Non-pigmented ciliary epithelial cell (primary cell): Measurements from ENCODE around the gene BCL11B.
"Not testable (repeated sequence)": the region's sequence is repeated elsewhere in the genome, so short reads cannot be mapped to it uniquely, and the experiment has no call there.

Experiments
- DNase-seq: peaks from one replicate; pipeline ENCODE4 v3.0.0-alpha.2; 2010; ENCODE audit warnings: low read depth

Gene BCL11B

DNA sequence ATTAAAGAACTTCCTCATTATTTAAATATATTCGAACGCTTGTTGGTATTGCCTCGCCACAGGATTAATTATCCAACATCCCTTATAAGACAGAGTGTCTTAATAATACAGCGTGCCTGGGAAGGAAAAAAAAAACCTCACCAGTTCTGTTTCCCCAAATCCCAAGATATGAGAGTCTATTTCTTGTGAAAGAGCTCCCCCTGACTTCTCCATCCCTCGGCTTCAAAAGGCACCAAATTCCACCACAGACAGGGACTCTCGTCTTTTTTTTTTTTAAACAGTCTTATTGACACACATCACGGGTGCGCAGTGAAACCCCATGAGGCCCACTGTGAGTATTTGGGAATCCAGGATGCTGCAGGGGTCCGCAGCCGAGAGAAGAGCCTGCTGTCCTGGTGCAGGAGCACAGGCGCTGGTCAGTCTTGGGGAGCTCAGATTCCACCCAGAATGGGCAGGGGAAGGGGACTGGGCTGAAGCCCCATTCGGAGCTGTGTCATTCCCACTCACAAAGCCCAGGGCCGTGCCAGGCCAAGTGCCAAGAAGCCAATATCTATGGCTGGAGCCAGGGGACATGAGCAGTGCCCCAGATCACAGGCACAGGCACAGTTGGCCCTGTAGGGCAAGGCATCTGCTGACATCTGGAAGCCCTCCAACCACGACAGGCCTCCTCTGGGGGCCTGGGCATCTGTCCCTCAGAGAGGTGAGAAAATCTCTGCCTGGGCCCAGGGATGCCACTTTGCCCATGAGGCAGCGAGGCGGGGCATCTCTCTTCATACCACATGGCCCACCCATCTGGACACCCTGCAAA is 71.9 kb downstream of the BCL11B start:
- DNase-seq: no peak

DNA sequence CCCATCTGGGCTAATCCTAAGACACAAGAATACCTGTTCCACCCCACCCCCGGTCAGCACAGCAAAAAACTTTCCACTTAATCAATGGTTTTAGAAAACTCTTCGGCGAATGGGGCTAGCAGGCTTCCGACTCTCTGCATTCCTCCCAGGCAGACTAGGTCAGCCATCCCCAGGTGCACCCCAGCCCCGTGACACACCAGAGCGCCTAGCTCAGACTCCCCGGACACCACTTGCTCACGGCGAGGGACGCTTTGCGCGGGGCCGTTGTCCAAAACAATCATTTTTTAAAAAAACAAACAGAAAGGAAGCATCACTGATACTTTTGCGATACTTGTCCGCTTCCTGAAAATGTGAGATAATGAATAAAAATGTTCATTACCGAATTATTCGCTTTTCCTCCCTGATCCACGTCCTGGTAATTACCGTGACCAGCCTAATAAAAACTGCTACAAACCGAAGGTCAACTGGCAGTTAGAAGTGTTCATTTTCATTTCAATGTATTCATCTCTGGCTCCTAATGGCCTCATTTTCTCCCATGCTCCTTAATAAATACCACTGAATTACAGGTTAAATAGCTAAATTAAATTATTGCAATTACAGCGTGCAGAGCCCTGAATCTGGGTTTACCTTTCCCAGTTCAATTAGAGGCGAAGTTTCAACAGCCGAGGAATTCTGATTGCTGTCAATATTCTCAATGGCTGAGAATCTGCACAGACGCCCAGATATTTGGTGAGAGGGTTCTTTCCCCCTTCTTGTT is 73.1 kb downstream of the BCL11B start:
- no peak for DNase-seq

DNA sequence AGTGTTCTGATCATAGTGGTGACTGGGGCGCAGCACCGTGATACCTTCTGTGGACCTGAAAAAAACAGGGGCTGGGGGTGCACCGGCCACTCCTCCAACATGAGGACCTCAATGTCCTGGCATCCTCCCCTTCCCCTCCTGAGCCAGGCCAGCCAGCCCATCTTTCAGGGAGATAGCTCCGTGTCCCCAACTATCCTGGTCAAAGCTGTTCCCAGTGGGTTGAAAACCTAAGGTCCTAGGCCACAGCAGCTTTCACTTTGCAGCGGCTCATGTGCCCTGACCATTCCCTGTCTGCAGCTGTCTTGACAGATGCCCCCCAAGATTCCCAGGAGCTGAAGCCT is 75.7 kb downstream of the BCL11B start:
- no peak for DNase-seq

- no peak for DNase-seq
Measured at GRCh38 chr14:99195602-99196309, 76.2 kb downstream of the BCL11B start.

- no peak for DNase-seq
Measured at GRCh38 chr14:99194736-99195135, 77.3 kb downstream of the BCL11B start.

GRCh38 chr14:99194136-99194535 is 77.9 kb downstream of the BCL11B start:
- DNase-seq: no peak

DNA sequence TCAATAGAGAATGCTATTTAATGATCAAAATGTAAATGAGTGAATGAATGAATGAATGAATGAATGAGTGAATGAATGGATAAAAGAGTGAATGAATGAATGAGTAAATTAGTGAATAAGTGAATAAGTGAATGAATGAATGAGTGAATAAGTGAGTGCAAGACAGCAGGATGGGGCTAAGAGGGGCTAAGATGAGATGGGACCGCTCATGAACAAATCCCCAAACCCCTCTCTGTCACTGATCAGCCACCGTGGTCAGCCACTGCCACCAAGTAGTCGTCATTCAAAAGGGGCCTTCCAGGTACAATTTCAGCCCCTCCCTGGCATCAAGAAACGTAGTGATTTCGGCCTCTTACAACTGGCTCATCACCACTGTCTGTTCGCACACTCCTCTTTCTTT is 79.2 kb downstream of the BCL11B start:
- no peak for DNase-seq

DNA sequence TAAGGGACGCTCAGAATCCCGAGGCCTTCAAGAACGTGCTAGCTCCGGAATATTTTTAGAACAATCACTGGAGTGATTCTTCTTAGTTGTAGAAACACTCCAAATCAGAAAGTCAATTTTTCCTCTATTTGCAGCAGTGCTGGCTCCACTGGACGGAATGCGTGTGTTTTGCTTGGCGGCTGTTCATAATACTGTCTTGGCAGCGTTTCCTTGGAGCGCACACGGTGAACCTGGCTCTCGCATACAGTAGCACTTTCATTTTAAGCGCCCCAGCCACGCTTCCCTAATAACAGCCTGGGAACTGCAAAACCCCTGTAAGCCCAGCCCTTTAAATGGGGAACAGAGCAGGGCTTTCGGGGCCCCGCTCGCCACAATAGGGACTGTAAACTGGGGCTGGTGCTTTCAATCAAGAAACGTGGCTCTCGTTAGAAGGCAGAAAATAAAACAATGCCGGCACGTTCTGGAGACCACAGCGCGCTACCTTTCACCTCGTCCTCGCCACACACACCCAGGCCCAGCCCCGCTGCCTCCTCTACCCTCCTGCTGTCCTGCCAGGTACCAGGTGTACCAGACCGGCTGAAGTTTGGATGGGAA is 79.9 kb downstream of the BCL11B start:
- no peak for DNase-seq

DNA sequence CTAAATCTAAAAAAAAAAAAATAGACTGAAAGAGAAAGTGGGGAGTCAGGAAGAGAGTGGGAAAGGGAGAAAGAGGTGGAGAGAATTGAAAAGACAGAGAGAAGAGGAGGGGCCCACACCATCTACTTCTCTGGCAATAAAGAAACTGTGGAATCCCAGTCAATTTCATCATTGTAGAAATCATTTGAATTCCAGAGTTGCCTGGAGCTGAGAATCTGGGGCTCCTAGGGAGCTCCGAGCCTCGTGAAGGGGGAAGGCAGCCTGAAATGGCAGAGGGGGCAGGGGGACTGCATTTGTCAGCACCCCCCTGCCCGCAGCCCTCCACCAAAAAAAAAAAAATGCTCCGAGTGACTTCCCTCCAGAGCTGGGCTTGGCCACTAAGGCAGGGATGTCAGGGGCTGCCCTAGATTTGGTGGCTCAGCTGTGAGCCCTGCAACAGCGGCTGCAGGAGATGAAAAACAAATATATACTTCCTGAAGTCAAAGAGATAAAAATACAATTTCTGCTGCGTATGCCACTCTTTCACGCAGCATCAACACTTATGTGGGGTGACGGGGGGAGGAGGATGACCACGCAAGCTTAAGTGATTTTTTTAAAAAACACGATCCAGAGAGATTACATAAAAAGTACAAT is 80.5 kb downstream of the BCL11B start:
- DNase-seq: no peak

- DNase-seq: no peak
Measured at GRCh38 chr14:99190696-99191394, 81.2 kb downstream of the BCL11B start.

- DNase-seq: no peak
Measured at GRCh38 chr14:99189201-99189801, 82.7 kb downstream of the BCL11B start.

DNA sequence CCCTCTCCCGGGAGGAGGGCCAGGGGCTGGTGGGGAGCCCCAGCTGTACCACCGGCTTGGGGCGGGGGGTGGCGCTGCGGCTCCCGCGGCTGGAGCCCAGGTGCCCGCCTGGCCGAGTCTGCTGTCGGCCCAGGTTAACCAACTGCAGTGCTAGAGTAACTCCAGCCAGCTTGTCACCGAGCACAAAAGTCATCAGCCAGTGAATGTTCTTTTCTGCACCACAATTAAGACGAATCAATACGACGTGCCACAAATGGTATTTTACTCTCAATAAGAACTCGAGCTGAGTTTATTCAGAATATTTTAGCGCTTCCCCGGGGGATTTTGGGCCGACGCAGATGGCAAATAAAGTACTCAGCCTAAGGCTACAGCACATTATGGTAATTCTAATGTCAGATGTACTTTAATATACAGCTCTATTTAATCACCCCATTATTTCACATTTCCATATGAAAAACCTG is 83.2 kb downstream of the BCL11B start:
- DNase-seq: no peak

GRCh38 chr14:99187858-99188257 is 84.1 kb downstream of the BCL11B start:
- no peak for DNase-seq

DNA sequence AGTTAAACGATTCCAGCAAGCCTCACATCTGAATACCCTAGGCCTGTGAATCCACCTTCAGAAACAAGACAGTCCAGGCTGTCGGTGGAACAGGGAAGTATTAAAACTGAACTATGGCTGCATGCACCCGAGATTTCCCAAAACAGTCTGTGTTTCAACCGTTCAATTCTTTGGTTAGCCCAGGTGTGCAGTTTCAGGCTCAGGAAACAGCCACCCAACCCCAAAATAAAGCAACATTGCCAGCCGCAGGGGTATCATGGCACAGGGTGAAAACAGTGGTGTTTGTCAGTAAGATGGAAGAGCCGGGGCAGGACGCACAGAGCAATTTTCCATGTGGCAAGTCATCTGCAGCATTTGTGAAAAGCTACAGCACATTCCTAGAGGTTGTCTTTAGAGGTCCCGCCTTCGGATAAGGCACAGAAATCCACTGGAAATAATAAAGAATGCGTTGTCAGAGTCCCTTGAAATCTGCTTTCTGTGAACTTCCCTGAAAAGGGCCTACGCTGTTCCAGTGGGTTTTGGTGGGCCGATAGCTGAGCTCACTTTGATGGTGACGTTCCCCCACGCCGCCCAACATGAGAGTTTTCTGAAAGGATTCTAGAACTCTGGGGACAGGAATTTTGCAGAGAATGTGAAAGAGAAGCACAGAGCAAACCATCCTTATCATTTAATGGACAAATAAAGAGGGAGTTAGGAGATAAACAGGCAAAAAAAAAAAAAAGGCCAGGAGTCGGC is 84.9 kb downstream of the BCL11B start:
- DNase-seq: no peak

DNA sequence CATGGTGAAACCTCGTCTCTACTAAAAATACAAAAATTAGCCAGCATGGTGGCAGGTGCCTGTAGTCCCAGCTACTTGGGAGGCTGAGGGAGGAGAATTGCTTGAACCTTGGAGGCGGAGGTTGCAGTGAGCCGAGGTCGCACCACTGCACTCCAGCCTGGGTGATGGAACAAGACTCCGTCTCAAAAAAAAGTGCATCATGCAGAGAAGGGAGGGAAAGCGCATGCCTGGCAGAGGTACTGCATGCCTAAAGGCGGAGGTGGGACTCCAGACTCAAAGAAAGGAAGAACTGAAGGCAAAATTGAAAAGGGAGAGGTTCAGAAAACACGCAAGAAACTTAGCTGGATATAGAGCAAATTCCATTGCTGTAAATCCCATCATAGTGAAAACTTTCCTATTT is 85.7 kb downstream of the BCL11B start:
- DNase-seq: not testable (repeated sequence)

- no peak for DNase-seq
Measured at GRCh38 chr14:99185436-99186068, 86.4 kb downstream of the BCL11B start.

GRCh38 chr14:99183716-99184115 is 88.3 kb downstream of the BCL11B start:
- DNase-seq: no peak

DNA sequence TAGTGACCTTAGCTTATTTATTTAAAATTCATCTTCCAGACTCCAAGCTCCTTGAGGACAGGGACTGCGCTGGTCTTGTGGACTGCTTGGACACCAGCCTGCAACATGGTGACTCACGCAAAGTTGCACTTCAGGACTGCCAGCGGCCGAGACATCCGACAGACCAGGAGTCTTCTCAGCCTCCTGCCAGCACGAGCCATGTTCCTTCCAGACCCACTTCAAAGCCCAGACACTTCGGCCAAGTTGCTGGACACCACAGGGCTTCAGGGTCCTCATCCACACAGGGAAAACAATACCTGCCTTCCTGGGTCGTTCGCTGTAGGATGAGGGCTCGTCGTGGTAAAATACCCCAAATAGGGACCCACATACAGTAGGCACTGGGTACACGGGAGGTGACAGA is 88.7 kb downstream of the BCL11B start:
- no peak for DNase-seq

GRCh38 chr14:99182548-99183250 is 89.3 kb downstream of the BCL11B start:
- no peak for DNase-seq
